ENCODE results near the gene CARD11.

The CARD11 gene

DNA sequence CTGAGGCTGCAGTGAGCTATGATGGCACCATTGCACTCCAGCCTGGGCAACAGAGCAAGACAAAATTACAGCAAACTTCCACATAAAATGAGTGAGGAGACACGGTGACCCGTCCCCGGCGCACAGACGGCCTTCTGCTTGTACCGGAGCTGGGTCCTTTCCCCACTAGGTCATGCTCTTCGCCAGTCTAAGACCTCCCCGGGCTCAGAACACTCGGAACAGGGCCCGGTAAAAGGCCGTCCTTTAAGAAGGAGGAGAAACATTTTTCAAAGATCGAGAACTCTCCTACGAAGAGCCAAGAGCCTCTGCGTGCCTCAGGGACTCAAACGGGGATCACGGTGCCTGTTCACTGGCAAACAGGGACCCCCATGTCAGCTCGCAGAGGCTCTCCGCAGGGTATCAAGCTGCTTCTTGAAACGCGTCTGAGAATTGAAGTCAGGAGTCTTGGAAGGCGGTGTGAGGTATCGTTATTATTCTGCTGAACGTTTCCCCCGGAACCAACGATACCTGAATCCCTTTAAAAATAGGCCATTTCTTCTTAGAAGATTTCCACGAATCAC is 9.0 kb downstream of the CARD11 start:
- H3K27ac ChIP-seq = no peak overlapping the region
- H3K36me3 ChIP-seq = no peaks in the 10 kb centered on the region
- H3K27me3 ChIP-seq = no peaks in the 10 kb centered on the region
- H3K4me1 ChIP-seq (ENCODE audit: control insufficient read depth in 1 of 2, insufficient read depth in 1 of 2, low read depth in 1 of 2, low read length in 1 of 2) = no peaks in the 10 kb centered on the region
- TF ChIP-seq, protein P1, sequence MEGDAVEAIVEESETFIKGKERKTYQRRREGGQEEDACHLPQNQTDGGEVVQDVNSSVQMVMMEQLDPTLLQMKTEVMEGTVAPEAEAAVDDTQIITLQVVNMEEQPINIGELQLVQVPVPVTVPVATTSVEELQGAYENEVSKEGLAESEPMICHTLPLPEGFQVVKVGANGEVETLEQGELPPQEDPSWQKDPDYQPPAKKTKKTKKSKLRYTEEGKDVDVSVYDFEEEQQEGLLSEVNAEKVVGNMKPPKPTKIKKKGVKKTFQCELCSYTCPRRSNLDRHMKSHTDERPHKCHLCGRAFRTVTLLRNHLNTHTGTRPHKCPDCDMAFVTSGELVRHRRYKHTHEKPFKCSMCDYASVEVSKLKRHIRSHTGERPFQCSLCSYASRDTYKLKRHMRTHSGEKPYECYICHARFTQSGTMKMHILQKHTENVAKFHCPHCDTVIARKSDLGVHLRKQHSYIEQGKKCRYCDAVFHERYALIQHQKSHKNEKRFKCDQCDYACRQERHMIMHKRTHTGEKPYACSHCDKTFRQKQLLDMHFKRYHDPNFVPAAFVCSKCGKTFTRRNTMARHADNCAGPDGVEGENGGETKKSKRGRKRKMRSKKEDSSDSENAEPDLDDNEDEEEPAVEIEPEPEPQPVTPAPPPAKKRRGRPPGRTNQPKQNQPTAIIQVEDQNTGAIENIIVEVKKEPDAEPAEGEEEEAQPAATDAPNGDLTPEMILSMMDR (IDR thresholded peaks at IDR 0.05) = no peak
- no peaks in the 10 kb centered on the region for H3K9me3 ChIP-seq
- H3K4me3 ChIP-seq (ENCODE audit: low read depth in 1 of 2, low read length in 1 of 2) = no peak overlapping the region

- Histone ChIP-seq H3K4me3 (ENCODE audit: low read depth in 1 of 2, low read length in 1 of 2) (no peak overlapping the region), H3K36me3 (no peaks in the 10 kb centered on the region), H3K27ac (no peak overlapping the region), H3K9me3 (no peaks in the 10 kb centered on the region), H3K27me3 (no peaks in the 10 kb centered on the region), H3K4me1 (ENCODE audit: control insufficient read depth in 1 of 2, insufficient read depth in 1 of 2, low read depth in 1 of 2, low read length in 1 of 2) (no peaks in the 10 kb centered on the region)
- TF ChIP-seq, protein P1 (IDR thresholded peaks at IDR 0.05) = no peak
Measured at GRCh38 chr7:3033581-3033980, 10.1 kb downstream of the CARD11 start.

DNA sequence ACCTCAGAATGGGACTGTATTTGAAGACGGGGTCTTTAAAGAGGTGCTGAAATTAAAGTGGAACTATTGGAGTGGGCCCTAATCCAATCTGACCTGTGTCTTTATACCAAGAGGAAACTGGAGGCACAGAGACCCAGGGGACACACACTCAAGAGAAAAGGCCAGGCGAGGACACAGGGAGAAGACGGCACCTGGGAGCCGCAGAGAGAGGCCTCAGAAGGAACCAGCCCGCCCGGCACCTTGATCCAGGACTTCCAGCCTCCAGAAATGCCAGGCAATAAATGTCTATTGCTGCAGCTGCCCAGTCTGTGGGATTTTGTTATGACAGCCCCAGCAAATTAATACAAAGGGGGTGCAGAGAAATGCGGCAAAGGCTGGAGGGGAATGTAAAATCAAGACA is 10.5 kb downstream of the CARD11 start:
- TF ChIP-seq, protein P1 (IDR thresholded peaks at IDR 0.05) = no peak
- no peak overlapping the region for H3K27ac ChIP-seq
- no peaks in the 10 kb centered on the region for H3K36me3 ChIP-seq
- no peaks in the 10 kb centered on the region for H3K9me3 ChIP-seq
- H3K4me1 ChIP-seq (ENCODE audit: control insufficient read depth in 1 of 2, insufficient read depth in 1 of 2, low read depth in 1 of 2, low read length in 1 of 2) = no peaks in the 10 kb centered on the region
- H3K4me3 ChIP-seq (ENCODE audit: low read depth in 1 of 2, low read length in 1 of 2) = no peak overlapping the region
- no peaks in the 10 kb centered on the region for H3K27me3 ChIP-seq

DNA sequence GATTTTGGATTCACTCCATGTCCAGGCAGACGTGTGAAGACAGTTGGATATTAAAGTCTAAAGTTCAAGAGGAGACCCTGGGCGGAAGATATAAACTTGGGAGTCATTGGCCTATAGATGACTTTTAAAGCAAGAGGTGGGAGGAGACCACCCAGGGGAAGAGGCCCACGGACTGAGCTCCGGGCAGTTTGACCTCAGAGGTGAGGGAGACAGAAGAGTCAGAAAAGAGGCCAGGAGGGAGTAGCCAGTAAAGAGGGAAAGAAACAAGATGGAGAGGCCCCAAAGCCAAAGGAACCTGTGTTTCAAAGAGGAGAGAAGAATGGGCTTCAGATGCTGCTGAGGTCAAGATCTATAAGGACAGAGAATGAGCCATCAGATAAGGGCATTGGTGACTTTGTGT is 11.4 kb downstream of the CARD11 start:
- Histone ChIP-seq H3K27ac (no peak overlapping the region), H3K27me3 (no peaks in the 10 kb centered on the region), H3K4me3 (ENCODE audit: low read depth in 1 of 2, low read length in 1 of 2) (no peak overlapping the region)

DNA sequence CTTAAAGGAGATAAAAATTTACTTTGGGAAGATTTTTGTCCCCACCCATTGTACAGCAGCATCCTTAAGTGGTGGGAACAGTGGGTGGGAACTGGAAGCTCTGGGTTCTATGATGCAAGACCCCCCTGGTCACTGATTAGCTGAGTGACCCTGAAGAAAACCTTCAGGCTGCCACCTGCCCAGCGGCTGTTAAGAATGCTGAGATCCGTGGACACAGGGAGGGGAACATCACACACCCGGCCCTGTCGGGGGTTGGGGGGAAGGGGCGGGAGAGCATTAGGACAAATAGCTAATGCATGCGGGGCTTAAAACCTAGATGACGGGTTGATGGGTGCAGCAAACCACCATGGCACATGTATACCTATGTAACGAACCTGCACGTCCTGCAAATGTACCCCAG is 14.5 kb downstream of the CARD11 start:
- Histone ChIP-seq H3K9me3 (no peaks in the 10 kb centered on the region), H3K4me1 (ENCODE audit: control insufficient read depth in 1 of 2, insufficient read depth in 1 of 2, low read depth in 1 of 2, low read length in 1 of 2) (no peaks in the 10 kb centered on the region), H3K4me3 (ENCODE audit: low read depth in 1 of 2, low read length in 1 of 2) (no peak overlapping the region), H3K36me3 (no peaks in the 10 kb centered on the region), H3K27me3 (no peaks in the 10 kb centered on the region), H3K27ac (no peak overlapping the region)
- TF ChIP-seq, protein P1 (IDR thresholded peaks at IDR 0.05) = no peak

More for the DNA sequence above, 11.4 kb downstream of the CARD11 start:
- no peaks in the 10 kb centered on the region for H3K9me3 ChIP-seq
- TF ChIP-seq, protein P1 (IDR thresholded peaks at IDR 0.05) = no peak
- no peaks in the 10 kb centered on the region for H3K36me3 ChIP-seq
- H3K4me1 ChIP-seq (ENCODE audit: control insufficient read depth in 1 of 2, insufficient read depth in 1 of 2, low read depth in 1 of 2, low read length in 1 of 2) = no peaks in the 10 kb centered on the region

DNA sequence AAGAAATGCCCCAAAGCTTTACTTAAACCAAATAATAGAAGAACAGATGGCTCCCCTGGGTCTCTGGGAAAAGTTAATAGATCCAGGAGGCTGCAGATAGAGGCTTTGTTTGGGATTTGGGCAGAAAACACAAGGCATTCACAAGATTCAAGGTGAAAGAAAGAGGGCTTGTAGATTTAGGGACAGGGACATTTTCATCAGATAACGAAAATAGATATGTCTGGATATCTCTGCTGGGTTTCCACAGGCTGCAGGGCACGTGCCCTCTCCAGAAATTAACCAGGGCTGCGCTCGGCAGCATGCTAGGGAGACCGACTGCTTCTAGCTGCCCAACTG is 14.9 kb downstream of the CARD11 start:
- H3K27ac ChIP-seq = no peak overlapping the region
- TF ChIP-seq, protein P1 (IDR thresholded peaks at IDR 0.05) = no peak
- H3K4me3 ChIP-seq (ENCODE audit: low read depth in 1 of 2, low read length in 1 of 2) = no peak overlapping the region
- no peaks in the 10 kb centered on the region for H3K36me3 ChIP-seq
- H3K27me3 ChIP-seq = no peaks in the 10 kb centered on the region
- no peaks in the 10 kb centered on the region for H3K4me1 ChIP-seq (ENCODE audit: control insufficient read depth in 1 of 2, insufficient read depth in 1 of 2, low read depth in 1 of 2, low read length in 1 of 2)
- H3K9me3 ChIP-seq = no peaks in the 10 kb centered on the region
